Measurements from ENCODE around the gene ADAM15. TPM values are rescaled to one million over a fixed set of nuclear protein-coding genes. Genes with fewer than 3 reads are reported as not detected.

Gene ADAM15
- polyA plus RNA-seq, 3 donors = 44.5 to 202 (median 74.3) TPM

- no peak for TF ChIP-seq CTCF (IDR thresholded peaks at IDR 0.05)
- H3K27me3 Mint-ChIP-seq (ENCODE audit: low read depth in 3 of 3) = peaks cover 61 to 80% (median 75%) of the 10 kb centered on the region in 3 donors
- no peak overlapping the region for H2AFZ ChIP-seq (ENCODE audit: insufficient read depth, low read depth, low read length, poor library complexity, severe bottlenecking)
- H3K79me2 ChIP-seq (ENCODE audit: insufficient read depth, low read length) = no peaks in the 10 kb centered on the region
- H3K27me3 ChIP-seq (ENCODE audit: control insufficient read depth in 2 of 2, insufficient read depth in 2 of 2, low read length in 2 of 2) = peaks cover 57 to 76% of the 10 kb centered on the region in 2 donors
- no peak overlapping the region for H3K9ac ChIP-seq (ENCODE audit: insufficient read depth, low read length, poor library complexity, severe bottlenecking)
- peak overlapping the region; percentile 65 to 91 for H3K4me3 Mint-ChIP-seq
- peaks cover 41% of the 10 kb centered on the region for H4K20me1 ChIP-seq (ENCODE audit: insufficient read depth, low read length)
- H3K4me1 Mint-ChIP-seq = peaks cover 43% of the 10 kb centered on the region
- H3K4me2 ChIP-seq (replicated peaks; ENCODE audit: extremely low read depth, low read length, poor library complexity, severe bottlenecking) = peak overlapping the region; percentile 77
- no peak for DNase-seq
- under 1% methylated on average over 46 of the region's 67 CpGs for WGBS (ENCODE audit: insufficient coverage)
- intact Hi-C loops (cut with micrococcal nuclease) = loop anchor here in 1 of 2 donors (10.0 kb wide), 1 partner anchor 525 kb away; the partner anchor contains the start of gene UBE2Q1
- peaks cover 13 to 18% of the 10 kb centered on the region in 2 donors for H3K36me3 Mint-ChIP-seq
- H3K9me3 ChIP-seq (replicated peaks in 1 of 2; ENCODE audit: control insufficient read depth in 1 of 2, insufficient read depth in 1 of 2, low read length in 2 of 2) = peaks cover 0 to 16% of the 10 kb centered on the region in 2 donors
- H3K36me3 ChIP-seq (replicated peaks in 1 of 2; ENCODE audit: control insufficient read depth in 1 of 2, insufficient read depth in 2 of 2, low read length in 2 of 2) = no peaks in the 10 kb centered on the region
- H3K4me1 ChIP-seq (ENCODE audit: control insufficient read depth in 1 of 2, insufficient read depth in 2 of 2, low read length in 2 of 2) = peaks cover 49 to 58% of the 10 kb centered on the region in 2 donors
- H3K27ac ChIP-seq (ENCODE audit: low read depth in 1 of 2, low read length in 2 of 2) = no peak overlapping the region
- peak overlapping the region in 1 of 3 experiments; percentile 67 for H3K4me3 ChIP-seq (replicated peaks in 1 of 3; ENCODE audit: low read depth in 2 of 3, low read length in 3 of 3)
- peaks cover 0 to 41% (median 15%) of the 10 kb centered on the region in 7 donors for H3K9me3 Mint-ChIP-seq
- H3K27ac Mint-ChIP-seq = peak overlapping the region in 1 of 7 donors; percentile 41
These were observed 28.6 kb downstream of the ADAM15 start for GRCh38 chr1:155079487-155080311.

DNA sequence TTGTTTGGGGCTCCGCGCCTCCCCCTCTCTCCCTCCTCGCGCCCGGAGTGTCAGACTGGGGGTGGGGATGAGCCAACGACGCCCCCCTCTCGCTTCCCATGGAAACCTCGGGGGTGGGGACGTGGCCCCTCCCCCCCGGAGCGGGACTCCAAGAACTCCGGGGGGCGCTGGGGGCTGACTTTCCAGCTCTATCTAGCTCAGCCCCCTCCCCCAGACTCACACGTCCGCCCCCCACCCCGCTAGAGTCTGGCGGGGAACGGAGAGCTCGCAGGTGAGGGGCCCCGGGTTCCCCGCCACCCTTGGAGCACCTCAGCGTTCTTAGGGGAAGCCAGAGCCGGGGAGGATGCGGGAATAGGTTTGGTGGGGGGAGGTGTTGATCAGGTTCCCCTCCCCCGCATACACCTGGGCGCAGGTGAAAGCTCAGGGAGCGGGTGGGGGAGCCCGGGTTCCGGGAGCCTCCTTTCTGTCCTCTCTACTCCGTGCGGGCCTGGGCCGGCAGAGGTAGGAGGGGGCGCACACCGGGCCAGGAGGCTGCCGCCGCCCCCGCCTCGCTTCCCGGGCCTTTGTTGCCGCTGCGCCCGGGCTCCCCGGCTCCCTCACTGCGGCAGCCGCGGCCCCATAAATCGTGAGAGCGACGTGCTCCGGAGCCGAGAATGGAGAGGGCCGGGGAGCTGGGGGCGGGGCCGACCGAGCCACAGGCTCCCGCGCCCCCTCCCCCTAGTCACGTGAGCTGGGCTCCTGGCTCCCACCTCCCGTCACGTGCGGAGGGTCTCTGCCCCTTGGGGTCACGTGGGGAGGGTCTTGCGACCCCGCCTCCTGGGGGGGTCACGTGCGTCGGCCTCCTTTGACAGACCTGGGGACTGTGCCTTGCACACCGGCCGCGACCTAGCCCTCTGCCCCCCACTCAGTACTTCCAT lies 29.5 kb downstream of the ADAM15 start:
- peaks cover 61 to 78% (median 72%) of the 10 kb centered on the region in 3 donors for H3K27me3 Mint-ChIP-seq (ENCODE audit: low read depth in 3 of 3)
- no peak overlapping the region for H3K27ac Mint-ChIP-seq
- peak in 1 of 3 donors; percentile 1 for DNase-seq
- peaks cover 46% of the 10 kb centered on the region for H3K4me1 Mint-ChIP-seq
- H3K36me3 Mint-ChIP-seq = peaks cover 13 to 18% of the 10 kb centered on the region in 2 donors
- Histone ChIP-seq H3K4me2 (replicated peaks; ENCODE audit: extremely low read depth, low read length, poor library complexity, severe bottlenecking) (peak overlapping the region; percentile 77), H3K79me2 (ENCODE audit: insufficient read depth, low read length) (no peaks in the 10 kb centered on the region), H4K20me1 (ENCODE audit: insufficient read depth, low read length) (peaks cover 41% of the 10 kb centered on the region), H2AFZ (ENCODE audit: insufficient read depth, low read depth, low read length, poor library complexity, severe bottlenecking) (no peak overlapping the region), H3K36me3 (replicated peaks in 1 of 2; ENCODE audit: control insufficient read depth in 1 of 2, insufficient read depth in 2 of 2, low read length in 2 of 2) (no peaks in the 10 kb centered on the region), H3K9ac (ENCODE audit: insufficient read depth, low read length, poor library complexity, severe bottlenecking) (no peak overlapping the region), H3K27ac (ENCODE audit: low read depth in 1 of 2, low read length in 2 of 2) (no peak overlapping the region), H3K4me1 (ENCODE audit: control insufficient read depth in 1 of 2, insufficient read depth in 2 of 2, low read length in 2 of 2) (peaks cover 52 to 63% of the 10 kb centered on the region in 2 donors), H3K4me3 (replicated peaks in 1 of 3; ENCODE audit: low read depth in 2 of 3, low read length in 3 of 3) (peak overlapping the region in 1 of 3 experiments; percentile 63), H3K27me3 (ENCODE audit: control insufficient read depth in 2 of 2, insufficient read depth in 2 of 2, low read length in 2 of 2) (peaks cover 57 to 75% of the 10 kb centered on the region in 2 donors), H3K9me3 (replicated peaks in 1 of 2; ENCODE audit: control insufficient read depth in 1 of 2, insufficient read depth in 1 of 2, low read length in 2 of 2) (peaks cover 0 to 16% of the 10 kb centered on the region in 2 donors)
- intact Hi-C loops (cut with micrococcal nuclease) = loop anchor here in 1 of 2 donors (10.0 kb wide), 1 partner anchor 526 kb away; the partner anchor contains the start of gene UBE2Q1
- WGBS (ENCODE audit: insufficient coverage) = 0% methylated on average over 33 of the region's 71 CpGs
- TF ChIP-seq CTCF (IDR thresholded peaks at IDR 0.05) = no peak
- peak overlapping the region in 1 of 2 donors; percentile 94 for H3K4me3 Mint-ChIP-seq
- peaks cover 0 to 41% (median 15%) of the 10 kb centered on the region in 7 donors for H3K9me3 Mint-ChIP-seq

Measured in CD14-positive monocyte (primary cell).